Stimulated activated CD8-positive, alpha-beta memory T cell treated with anti-CD3 and anti-CD28 coated beads, Interleukin-12 subunit alpha, Interleukin-12 subunit beta, amount 100 ng/mL, for 1 hour (primary cell): ENCODE measurements around the gene FAS.

Experiments used
- DNase-seq: peaks from one replicate; pipeline ENCODE4 v3.0.0-alpha.2; 2020; ENCODE audit warnings: low read depth

The FAS gene

GRCh38 chr10:88971221-88972061, 19.2 kb upstream of the FAS start:
- DNase-seq, result no peak

DNA sequence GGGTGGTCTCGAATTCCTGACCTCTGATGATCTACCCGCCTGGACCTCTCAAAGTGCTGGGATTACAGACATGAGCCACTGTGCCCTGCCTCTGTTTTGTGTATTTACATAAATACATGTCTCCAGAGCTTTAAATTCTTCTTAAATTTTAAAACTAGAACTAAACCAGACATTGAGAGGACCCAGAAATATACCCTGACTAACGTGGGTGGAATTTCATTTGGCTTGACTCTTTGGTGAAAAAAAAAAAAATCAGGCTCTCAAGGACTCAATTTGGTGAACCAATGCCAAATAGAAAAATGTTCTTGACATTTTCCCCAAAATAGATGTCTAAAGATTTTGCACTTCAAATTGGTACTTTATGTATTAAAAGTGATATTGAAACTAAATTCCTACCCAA, 16.6 kb upstream of the FAS start:
- DNase-seq, result no peak

- no peak for DNase-seq
Measured at GRCh38 chr10:88974446-88975376, 15.9 kb upstream of the FAS start.

DNA sequence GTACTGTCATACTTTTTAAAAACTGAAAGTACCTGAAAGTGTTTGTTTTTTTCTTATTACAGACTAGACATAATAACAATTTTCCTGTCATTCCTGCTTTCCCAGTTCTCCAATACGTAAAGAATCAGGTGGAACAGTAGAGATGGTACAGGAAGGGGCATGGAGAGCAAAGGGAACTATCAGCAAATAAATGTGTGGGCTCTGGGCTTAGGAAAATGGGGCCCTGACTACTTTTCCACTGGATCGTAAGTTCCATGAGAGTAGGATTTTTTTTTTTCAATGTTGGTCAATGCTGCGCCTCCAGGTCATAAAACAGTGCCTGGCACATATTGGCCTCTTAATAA, 15.2 kb upstream of the FAS start:
- DNase-seq, result no peak

- DNase-seq, result no peak
Measured at GRCh38 chr10:88978463-88978862, 12.1 kb upstream of the FAS start.

- DNase-seq, result no peak
Measured at GRCh38 chr10:88979153-88979562, 11.4 kb upstream of the FAS start.

GRCh38 chr10:88979603-88980002, 11.0 kb upstream of the FAS start:
- DNase-seq, result no peak

GRCh38 chr10:88980247-88980646, 10.4 kb upstream of the FAS start:
- DNase-seq, result no peak

DNA sequence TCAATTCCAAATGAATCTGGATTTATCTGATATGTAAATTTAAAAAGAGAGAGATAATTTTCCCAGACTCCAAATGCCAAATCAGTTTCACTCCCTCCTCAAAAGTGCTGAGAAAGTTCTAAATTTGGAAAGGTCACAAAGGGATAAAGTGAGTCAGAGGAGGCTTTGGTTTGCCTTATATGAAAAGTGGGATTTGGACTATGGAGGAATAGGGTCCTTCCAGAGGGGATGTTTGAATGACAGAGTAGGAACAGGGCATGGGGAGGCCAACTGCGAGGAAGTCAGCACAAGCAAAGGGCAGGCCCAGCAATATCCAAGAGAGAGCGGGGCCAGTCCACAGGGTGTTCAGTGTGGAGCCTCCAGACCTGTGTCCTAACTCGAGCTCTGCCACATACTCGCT, 9.8 kb upstream of the FAS start:
- DNase-seq, result no peak

DNA sequence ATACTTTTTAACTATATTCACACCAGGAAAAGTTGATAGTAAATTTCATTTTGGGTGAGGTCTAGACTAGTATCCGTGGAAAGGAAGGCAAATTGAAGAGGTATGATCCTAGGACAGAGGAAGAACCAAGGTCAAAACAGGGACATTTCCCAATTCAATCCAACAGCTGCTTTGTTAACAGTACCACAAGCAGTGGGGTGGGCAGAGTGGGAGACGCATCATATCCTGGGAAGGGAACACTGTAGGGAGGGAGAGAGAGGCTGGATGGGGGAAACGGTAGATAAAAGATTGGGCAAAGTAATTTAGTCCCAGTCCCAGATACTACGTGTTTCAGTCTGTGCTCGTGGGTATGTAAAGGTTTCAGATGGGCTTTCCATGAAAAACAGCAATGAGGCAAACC, 9.2 kb upstream of the FAS start:
- no peak for DNase-seq

DNA sequence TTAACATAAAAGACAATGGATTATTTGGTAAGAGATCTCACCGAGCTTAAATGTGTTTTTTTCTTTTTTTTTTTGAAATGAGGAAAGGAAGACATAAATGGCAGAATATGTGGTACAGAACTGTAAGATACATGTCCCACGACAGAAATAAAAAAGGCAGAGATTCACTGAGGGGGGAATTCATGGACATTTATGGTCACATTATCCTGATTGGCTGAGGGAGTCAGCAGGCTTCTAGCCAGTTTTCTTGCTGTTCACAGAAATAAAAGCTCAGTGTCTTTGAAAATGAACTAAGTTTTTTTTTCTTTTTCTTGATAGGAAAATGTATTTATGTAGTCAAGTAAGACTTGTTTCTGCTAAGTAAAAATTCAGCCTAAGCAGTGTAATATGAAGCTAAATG, 8.2 kb upstream of the FAS start:
- DNase-seq, result no peak

DNA sequence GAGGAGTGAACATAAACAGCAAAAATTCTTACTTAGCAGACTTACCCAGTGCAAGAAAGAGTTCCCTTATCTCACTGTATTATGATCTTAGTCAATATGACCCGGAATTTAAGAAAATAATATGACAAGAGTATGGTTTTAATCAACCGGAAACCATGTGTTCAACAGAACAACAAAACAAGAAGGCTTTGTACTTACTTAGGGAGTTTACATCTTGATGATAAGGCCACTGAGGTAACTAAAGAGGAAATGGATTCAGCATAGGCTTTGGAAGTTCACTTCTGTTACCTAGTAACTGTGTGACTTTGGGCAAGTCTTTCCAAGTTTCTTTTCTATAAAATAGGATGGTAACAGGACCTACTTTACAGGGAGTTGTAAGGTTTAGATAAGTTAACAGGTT, 7.4 kb upstream of the FAS start:
- no peak for DNase-seq

GRCh38 chr10:88983939-88984338, 6.7 kb upstream of the FAS start:
- DNase-seq, result no peak

GRCh38 chr10:88984525-88984924, 6.1 kb upstream of the FAS start:
- DNase-seq, result no peak

DNA sequence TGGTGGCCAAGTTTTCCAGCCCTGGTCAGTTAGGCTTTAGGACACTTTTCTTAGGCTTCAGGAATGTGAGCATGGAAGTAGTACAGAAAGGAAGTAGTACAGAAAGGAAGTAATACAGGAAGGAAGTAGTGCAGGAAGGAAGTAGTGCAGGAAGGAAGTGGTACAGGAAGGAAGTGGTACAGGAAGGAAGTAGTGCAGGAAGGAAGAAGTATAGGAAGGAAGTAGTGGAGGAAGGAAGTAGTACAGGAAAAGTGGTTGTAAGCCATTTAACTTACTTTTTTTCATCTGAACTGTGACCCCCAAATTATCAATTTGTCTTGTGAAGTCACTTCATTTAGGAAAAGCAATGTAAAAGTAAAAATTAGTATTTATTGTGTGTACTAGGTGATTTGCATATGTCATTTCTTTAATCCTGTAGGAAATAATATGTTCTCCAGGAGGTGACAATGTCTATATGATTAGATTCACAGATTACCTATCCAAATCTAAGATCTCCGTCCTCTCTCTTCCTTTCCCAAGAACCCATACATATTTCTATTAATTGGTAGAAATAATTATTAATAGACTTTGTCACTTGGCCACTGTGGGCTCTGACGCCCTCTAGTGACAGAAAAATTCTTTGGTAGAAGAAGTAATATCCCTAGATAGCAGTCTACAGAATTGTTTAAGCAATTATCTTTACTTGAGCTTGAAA, 3.9 kb upstream of the FAS start:
- no peak for DNase-seq

GRCh38 chr10:88987243-88987725, 3.3 kb upstream of the FAS start:
- no peak for DNase-seq

GRCh38 chr10:88987840-88988239, 2.8 kb upstream of the FAS start:
- no peak for DNase-seq

DNA sequence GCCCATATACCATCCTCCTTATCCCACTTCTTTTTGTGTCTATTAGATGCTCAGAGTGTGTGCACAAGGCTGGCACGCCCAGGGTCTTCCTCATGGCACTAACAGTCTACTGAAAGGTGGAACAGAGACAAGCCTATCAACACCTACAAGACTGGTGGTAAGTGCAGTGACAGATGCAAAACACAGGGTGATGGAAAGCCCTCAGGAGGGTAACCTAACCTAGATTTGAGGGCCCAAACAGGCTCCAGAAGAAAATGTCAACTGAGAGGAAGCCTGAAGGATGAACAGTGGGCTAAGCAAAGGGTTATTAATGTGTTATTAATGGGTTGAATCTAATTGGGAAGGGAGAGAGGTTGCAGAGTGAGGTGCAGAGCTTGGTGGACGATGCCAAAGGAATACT, 1.2 kb upstream of the FAS start:
- no peak for DNase-seq

DNA sequence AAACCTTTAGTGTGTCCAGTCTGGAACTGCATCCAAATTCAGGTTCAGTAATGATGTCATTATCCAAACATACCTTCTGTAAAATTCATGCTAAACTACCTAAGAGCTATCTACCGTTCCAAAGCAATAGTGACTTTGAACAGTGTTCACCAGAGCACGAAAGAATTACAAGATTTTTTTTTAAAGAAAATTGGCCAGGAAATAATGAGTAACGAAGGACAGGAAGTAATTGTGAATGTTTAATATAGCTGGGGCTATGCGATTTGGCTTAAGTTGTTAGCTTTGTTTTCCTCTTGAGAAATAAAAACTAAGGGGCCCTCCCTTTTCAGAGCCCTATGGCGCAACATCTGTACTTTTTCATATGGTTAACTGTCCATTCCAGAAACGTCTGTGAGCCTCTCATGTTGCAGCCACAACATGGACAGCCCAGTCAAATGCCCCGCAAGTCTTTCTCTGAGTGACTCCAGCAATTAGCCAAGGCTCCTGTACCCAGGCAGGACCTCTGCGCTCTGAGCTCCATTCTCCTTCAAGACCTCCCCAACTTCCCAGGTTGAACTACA, 694 bp upstream of the FAS start:
- no peak for DNase-seq

- peak; percentile 36 for DNase-seq
Measured at GRCh38 chr10:88991161-88991898, 732 bp downstream of the FAS start.

DNA sequence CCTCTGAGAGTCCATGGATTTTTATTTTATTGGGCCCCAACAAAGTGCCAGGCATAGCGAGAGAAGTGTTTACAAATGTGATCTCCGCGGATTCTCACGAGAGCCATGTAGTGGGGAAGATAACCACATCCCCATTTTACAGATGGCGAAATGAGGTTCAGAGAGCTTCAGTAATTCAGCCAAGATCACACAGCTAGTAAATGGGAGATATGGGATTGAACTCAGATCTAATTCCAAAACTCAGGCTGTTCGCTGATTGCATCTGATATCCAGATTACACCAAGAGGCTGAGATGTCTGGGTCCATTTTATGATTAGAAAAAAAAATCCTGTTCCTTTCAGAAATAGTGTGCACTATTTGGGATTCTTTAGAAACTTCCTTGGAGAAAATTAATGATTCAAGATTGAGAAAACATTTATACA, 1.3 kb downstream of the FAS start:
- DNase-seq, result no peak
